DMS153 treated with DMSO at 0.1 percent for 48 hours (cell line): ENCODE results near the gene LETMD1.
"Not testable (repeated sequence)": the region's sequence is repeated elsewhere in the genome, so short reads cannot be mapped to it uniquely, and the experiment has no call there.

Source experiments
- DNase-seq: peaks from one replicate; lab custom pipeline; 2025; ENCODE audit not compliant: unreplicated experiment; lab: John Stamatoyannopoulos, UW

LETMD1 gene

GRCh38 chr12:51076236-51076930 lies 28.3 kb downstream of the LETMD1 start:
- DNase-seq: no peak

- no peak for DNase-seq
These were observed 29.8 kb downstream of the LETMD1 start for GRCh38 chr12:51077930-51078329.

- DNase-seq: not testable (repeated sequence)
These were observed 30.2 kb downstream of the LETMD1 start for GRCh38 chr12:51078346-51078745.

- not testable (repeated sequence) for DNase-seq
These were observed 30.7 kb downstream of the LETMD1 start for GRCh38 chr12:51078866-51079265.

GRCh38 chr12:51080136-51080535 lies 32.0 kb downstream of the LETMD1 start:
- DNase-seq: no peak

- DNase-seq: no peak
These were observed 33.3 kb downstream of the LETMD1 start for GRCh38 chr12:51081421-51081820.

- no peak for DNase-seq
These were observed 34.5 kb downstream of the LETMD1 start for GRCh38 chr12:51082561-51083125.

GRCh38 chr12:51083126-51083833 lies 35.2 kb downstream of the LETMD1 start, which contains the start of gene CSRNP2:
Gene CSRNP2, minus strand, starts transcription at chr12:51083596. Its CDS starts 7,035 bp downstream, at chr12:51076561.
- peak; percentile 89 for DNase-seq

- DNase-seq: no peak
These were observed 37.6 kb downstream of the LETMD1 start for GRCh38 chr12:51085757-51086156.

- no peak for DNase-seq
These were observed 38.8 kb downstream of the LETMD1 start for GRCh38 chr12:51086933-51087332.

GRCh38 chr12:51087818-51088217 lies 39.7 kb downstream of the LETMD1 start:
- no peak for DNase-seq

GRCh38 chr12:51090705-51091229 lies 42.6 kb downstream of the LETMD1 start:
- DNase-seq: no peak

- DNase-seq: no peak
These were observed 50.5 kb downstream of the LETMD1 start for GRCh38 chr12:51098611-51099010.

- DNase-seq: no peak
These were observed 55.9 kb downstream of the LETMD1 start for GRCh38 chr12:51103977-51104376.

GRCh38 chr12:51108136-51108535 lies 60.0 kb downstream of the LETMD1 start:
- DNase-seq: no peak
